Esophagus squamous epithelium (tissue), 5 donors: ENCODE data around the gene SLC9A9. TPM values are rescaled to one million over a fixed set of nuclear protein-coding genes. Genes with fewer than 3 reads are reported as not detected.

Experiments
- DNase-seq: peaks from one replicate; lab custom pipeline; 2025; lab: John Stamatoyannopoulos, UW
- H3K27ac ChIP-seq, 4 donors: fragments of 200-600 bp; sonication (generic); one replicate each; pipeline ENCODE4 v1.5.1; 2016 to 2019; ENCODE audit warnings: mild to moderate bottlenecking in 1 of 4
- H3K27me3 ChIP-seq, 4 donors: fragments of 200-600 bp; sonication (generic); 1 replicate in 3 of 4; 2 replicates in 1 of 4; pipeline versions ENCODE4 v1.5.1 to v1.6.0; 2017 to 2021; ENCODE audit warnings: antibody characterized with exemption in 1 of 4
- H3K36me3 ChIP-seq, 3 donors: fragments of 200-600 bp; sonication (generic); one replicate each; pipeline ENCODE4 v1.5.1; 2016 to 2019
- H3K4me1 ChIP-seq, 3 donors: fragments of 200-600 bp; sonication (generic); one replicate each; pipeline ENCODE4 v1.5.1; 2017 to 2019
- H3K4me3 ChIP-seq, 4 donors: fragments of 200-600 bp; sonication (generic); 1 replicate in 3 of 4; 2 replicates in 1 of 4; pipeline ENCODE4 v1.5.1; 2016 to 2019; ENCODE audit warnings: mild to moderate bottlenecking in 2 of 4, moderate library complexity in 1 of 4
- H3K9me3 ChIP-seq, 3 donors: fragments of 200-600 bp; sonication (generic); one replicate each; pipeline ENCODE4 v1.5.1; 2016 to 2019
- CTCF ChIP-seq, 6 experiments: fragments of 450-650 bp in 4 of 6; fragments of 200-600 bp in 2 of 6; sonication (generic) in 2 of 6; IDR thresholded peaks; one replicate each; pipeline ENCODE4 v1.5.1; 2016 to 2019; ENCODE audit warnings: antibody characterized with exemption in 6 of 6, mild to moderate bottlenecking in 4 of 6, moderate library complexity in 4 of 6
- POLR2A ChIP-seq, 4 donors: fragments of 450-650 bp; IDR thresholded peaks; one replicate each; pipeline ENCODE4 v1.6.1; 2017; ENCODE audit warnings: antibody characterized with exemption in 4 of 4, mild to moderate bottlenecking in 4 of 4, moderate library complexity in 3 of 4
- WGBS, 2 donors: methylation state at CpG; one replicate each; pipeline ENCODE4 v1.1.5; 2018; 5-methylcytosine and 5-hydroxymethylcytosine counted together
- intact Hi-C: fragments of 100-400 bp; cut with DNase I; formaldehyde crosslinking; loops from one replicate; pipeline ENCODE4 v1.15.0; 2022
- total RNA-seq, 4 donors: library from RNA; depleted of rRNA; stranded (reverse); fragments of >200 nt; gene quantifications; one replicate each; pipeline ENCODE4 v1.1.0, GENCODE V29; 2016
- donor health status: DM: yes; HTN: yes; CAD: no.

Gene SLC9A9
- total RNA-seq, 4 donors from 2014 or later = 11.2 to 22.3 (median 18.9) TPM

GRCh38 chr3:143693506-143693905 is 154.8 kb downstream of the SLC9A9 start:
- no peaks in the 10 kb centered on the region for H3K36me3 ChIP-seq
- H3K4me3 ChIP-seq = no peak overlapping the region
- no peaks in the 10 kb centered on the region for H3K4me1 ChIP-seq
- no peak overlapping the region for H3K27ac ChIP-seq
- H3K9me3 ChIP-seq = no peaks in the 10 kb centered on the region
- WGBS, 2 donors = 82 to 100% methylated on average over 1 of the region's 1 CpG
- H3K27me3 ChIP-seq = no peaks in the 10 kb centered on the region
- intact Hi-C loops = no loop called here
- no peak for DNase-seq
- no peak for TF ChIP-seq POLR2A (IDR thresholded peaks at IDR 0.05)

- DNase-seq = no peak
- Histone ChIP-seq H3K9me3 (no peaks in the 10 kb centered on the region), H3K4me3 (no peak overlapping the region), H3K27ac (no peak overlapping the region), H3K36me3 (no peaks in the 10 kb centered on the region), H3K27me3 (no peaks in the 10 kb centered on the region), H3K4me1 (no peaks in the 10 kb centered on the region)
- intact Hi-C loops = no loop called here
- TF ChIP-seq CTCF (IDR thresholded peaks at IDR 0.05) = no peak
- no peak for TF ChIP-seq POLR2A (IDR thresholded peaks at IDR 0.05)
- 58 to 75% methylated on average over 5 of the region's 5 CpGs for WGBS, 2 donors
Observed at GRCh38 chr3:143686638-143687197, 161.6 kb downstream of the SLC9A9 start.

GRCh38 chr3:143685491-143685890 is 162.8 kb downstream of the SLC9A9 start:
- Histone ChIP-seq H3K9me3 (no peaks in the 10 kb centered on the region), H3K36me3 (no peaks in the 10 kb centered on the region), H3K4me1 (no peaks in the 10 kb centered on the region), H3K27ac (no peak overlapping the region), H3K27me3 (no peaks in the 10 kb centered on the region), H3K4me3 (no peak overlapping the region)
- intact Hi-C loops = no loop called here
- no peak for DNase-seq
- 37 to 50% methylated on average over 1 of the region's 1 CpG for WGBS, 2 donors
- TF ChIP-seq POLR2A (IDR thresholded peaks at IDR 0.05) (no peak), CTCF (IDR thresholded peaks at IDR 0.05) (no peak)

GRCh38 chr3:143677430-143677829 is 170.8 kb downstream of the SLC9A9 start:
- H3K9me3 ChIP-seq = no peaks in the 10 kb centered on the region

GRCh38 chr3:143676747-143677146 is 171.5 kb downstream of the SLC9A9 start:
- Histone ChIP-seq H3K4me1 (peaks cover 0 to 6% (median 0%) of the 10 kb centered on the region in 3 donors), H3K9me3 (no peaks in the 10 kb centered on the region), H3K36me3 (no peaks in the 10 kb centered on the region), H3K27ac (no peak overlapping the region), H3K27me3 (no peaks in the 10 kb centered on the region), H3K4me3 (no peak overlapping the region)
- no peak for DNase-seq
- intact Hi-C loops = no loop called here
- no peak for TF ChIP-seq CTCF (IDR thresholded peaks at IDR 0.05)
- TF ChIP-seq POLR2A (IDR thresholded peaks at IDR 0.05) = no peak
- WGBS, 2 donors = 61 to 75% methylated on average over 3 of the region's 3 CpGs

More at GRCh38 chr3:143677430-143677829, 170.8 kb downstream of the SLC9A9 start:
- H3K4me3 ChIP-seq = no peak overlapping the region
- intact Hi-C loops = no loop called here
- DNase-seq = no peak
- no peak for TF ChIP-seq CTCF (IDR thresholded peaks at IDR 0.05)
- H3K4me1 ChIP-seq = peaks cover 0 to 6% (median 0%) of the 10 kb centered on the region in 3 donors
- no peaks in the 10 kb centered on the region for H3K36me3 ChIP-seq
- H3K27ac ChIP-seq = no peak overlapping the region
- H3K27me3 ChIP-seq = no peaks in the 10 kb centered on the region

- H3K4me3 ChIP-seq = no peak overlapping the region
- H3K27ac ChIP-seq = no peak overlapping the region
- no peaks in the 10 kb centered on the region for H3K27me3 ChIP-seq
- TF ChIP-seq CTCF (IDR thresholded peaks at IDR 0.05) (no peak), POLR2A (IDR thresholded peaks at IDR 0.05) (no peak)
- no peak for DNase-seq
- H3K36me3 ChIP-seq = no peaks in the 10 kb centered on the region
- 88 to 96% methylated on average over 4 to 6 of the region's 6 CpGs for WGBS, 2 donors
- intact Hi-C loops = no loop called here
- H3K4me1 ChIP-seq = peaks cover 0 to 6% (median 0%) of the 10 kb centered on the region in 3 donors
- no peaks in the 10 kb centered on the region for H3K9me3 ChIP-seq
Observed at GRCh38 chr3:143676021-143676420, 172.2 kb downstream of the SLC9A9 start.
